Measurements from ENCODE around the gene ISM2.

ISM2 gene

DNA sequence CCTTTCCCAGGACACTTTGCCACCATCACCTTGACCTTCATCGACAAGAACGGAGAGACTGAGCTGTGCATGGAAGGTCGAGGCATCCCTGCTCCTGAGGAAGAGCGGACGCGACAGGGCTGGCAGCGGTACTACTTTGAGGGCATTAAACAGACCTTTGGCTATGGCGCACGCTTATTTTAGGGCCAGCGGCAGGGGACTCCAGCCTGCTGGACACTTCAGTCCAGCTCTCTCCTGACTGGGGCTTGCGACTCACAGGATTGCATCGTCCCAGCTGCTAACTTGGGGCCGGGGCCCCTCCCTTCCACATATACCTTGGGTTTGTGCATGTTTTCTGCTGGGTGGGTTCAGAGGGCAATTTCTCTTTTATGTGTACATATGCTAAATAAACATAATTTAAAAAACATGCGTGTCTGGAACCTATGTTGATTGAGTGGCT is 29.5 kb downstream of the ISM2 start:
- Histone ChIP-seq H3K27me3 (ENCODE audit: insufficient read depth, poor library complexity, severe bottlenecking) (no peaks in the 10 kb centered on the region), H3K4me3 (replicated peaks; ENCODE audit: insufficient read depth, low read length) (no peak overlapping the region), H3K27ac (replicated peaks) (no peak overlapping the region)
- no peak for DNase-seq (ENCODE audit: low read depth in 1 of 2, low spot score in 1 of 2)
- TF ChIP-seq, protein P1, sequence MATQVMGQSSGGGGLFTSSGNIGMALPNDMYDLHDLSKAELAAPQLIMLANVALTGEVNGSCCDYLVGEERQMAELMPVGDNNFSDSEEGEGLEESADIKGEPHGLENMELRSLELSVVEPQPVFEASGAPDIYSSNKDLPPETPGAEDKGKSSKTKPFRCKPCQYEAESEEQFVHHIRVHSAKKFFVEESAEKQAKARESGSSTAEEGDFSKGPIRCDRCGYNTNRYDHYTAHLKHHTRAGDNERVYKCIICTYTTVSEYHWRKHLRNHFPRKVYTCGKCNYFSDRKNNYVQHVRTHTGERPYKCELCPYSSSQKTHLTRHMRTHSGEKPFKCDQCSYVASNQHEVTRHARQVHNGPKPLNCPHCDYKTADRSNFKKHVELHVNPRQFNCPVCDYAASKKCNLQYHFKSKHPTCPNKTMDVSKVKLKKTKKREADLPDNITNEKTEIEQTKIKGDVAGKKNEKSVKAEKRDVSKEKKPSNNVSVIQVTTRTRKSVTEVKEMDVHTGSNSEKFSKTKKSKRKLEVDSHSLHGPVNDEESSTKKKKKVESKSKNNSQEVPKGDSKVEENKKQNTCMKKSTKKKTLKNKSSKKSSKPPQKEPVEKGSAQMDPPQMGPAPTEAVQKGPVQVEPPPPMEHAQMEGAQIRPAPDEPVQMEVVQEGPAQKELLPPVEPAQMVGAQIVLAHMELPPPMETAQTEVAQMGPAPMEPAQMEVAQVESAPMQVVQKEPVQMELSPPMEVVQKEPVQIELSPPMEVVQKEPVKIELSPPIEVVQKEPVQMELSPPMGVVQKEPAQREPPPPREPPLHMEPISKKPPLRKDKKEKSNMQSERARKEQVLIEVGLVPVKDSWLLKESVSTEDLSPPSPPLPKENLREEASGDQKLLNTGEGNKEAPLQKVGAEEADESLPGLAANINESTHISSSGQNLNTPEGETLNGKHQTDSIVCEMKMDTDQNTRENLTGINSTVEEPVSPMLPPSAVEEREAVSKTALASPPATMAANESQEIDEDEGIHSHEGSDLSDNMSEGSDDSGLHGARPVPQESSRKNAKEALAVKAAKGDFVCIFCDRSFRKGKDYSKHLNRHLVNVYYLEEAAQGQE (IDR thresholded peaks at IDR 0.05; ENCODE audit: insufficient replicate concordance, low read depth) = no peak
- TF ChIP-seq, protein P2, sequence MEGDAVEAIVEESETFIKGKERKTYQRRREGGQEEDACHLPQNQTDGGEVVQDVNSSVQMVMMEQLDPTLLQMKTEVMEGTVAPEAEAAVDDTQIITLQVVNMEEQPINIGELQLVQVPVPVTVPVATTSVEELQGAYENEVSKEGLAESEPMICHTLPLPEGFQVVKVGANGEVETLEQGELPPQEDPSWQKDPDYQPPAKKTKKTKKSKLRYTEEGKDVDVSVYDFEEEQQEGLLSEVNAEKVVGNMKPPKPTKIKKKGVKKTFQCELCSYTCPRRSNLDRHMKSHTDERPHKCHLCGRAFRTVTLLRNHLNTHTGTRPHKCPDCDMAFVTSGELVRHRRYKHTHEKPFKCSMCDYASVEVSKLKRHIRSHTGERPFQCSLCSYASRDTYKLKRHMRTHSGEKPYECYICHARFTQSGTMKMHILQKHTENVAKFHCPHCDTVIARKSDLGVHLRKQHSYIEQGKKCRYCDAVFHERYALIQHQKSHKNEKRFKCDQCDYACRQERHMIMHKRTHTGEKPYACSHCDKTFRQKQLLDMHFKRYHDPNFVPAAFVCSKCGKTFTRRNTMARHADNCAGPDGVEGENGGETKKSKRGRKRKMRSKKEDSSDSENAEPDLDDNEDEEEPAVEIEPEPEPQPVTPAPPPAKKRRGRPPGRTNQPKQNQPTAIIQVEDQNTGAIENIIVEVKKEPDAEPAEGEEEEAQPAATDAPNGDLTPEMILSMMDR (IDR thresholded peaks at IDR 0.05; ENCODE audit: insufficient read depth, low read length) = no peak
- TF ChIP-seq SPI1 (IDR thresholded peaks at IDR 0.05; ENCODE audit: borderline replicate concordance, low read depth) (no peak), GABPA (IDR thresholded peaks at IDR 0.05; ENCODE audit: low read depth) (no peak), POLR2AphosphoS5 (IDR thresholded peaks at IDR 0.05; ENCODE audit: low read depth) (no peak)

DNA sequence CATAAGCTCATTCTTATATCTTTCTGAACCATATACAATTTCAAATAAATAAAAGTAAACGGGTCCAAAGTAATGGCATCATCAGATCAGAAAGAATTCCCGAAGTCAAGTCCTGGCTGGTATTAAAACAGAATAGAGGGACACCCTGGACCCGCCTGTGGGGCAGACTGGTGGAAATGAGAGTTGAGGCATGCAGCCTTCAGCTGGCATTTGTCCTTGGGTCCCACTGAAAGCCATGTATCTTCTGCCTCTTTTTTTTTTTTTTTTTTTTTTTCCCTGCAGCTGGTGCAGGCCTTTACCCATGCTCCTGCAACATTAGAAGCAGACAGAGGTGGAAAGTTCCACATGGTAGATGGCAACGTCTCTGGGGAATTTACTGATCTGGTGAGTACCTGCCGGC is 30.8 kb downstream of the ISM2 start:
- Histone ChIP-seq H3K27me3 (ENCODE audit: insufficient read depth, poor library complexity, severe bottlenecking) (no peaks in the 10 kb centered on the region), H3K27ac (replicated peaks) (no peak overlapping the region), H3K4me3 (replicated peaks; ENCODE audit: insufficient read depth, low read length) (no peak overlapping the region)
- TF ChIP-seq POLR2AphosphoS5 (IDR thresholded peaks at IDR 0.05; ENCODE audit: low read depth) = no peak
- no peak for DNase-seq (ENCODE audit: low read depth in 1 of 2, low spot score in 1 of 2)

DNA sequence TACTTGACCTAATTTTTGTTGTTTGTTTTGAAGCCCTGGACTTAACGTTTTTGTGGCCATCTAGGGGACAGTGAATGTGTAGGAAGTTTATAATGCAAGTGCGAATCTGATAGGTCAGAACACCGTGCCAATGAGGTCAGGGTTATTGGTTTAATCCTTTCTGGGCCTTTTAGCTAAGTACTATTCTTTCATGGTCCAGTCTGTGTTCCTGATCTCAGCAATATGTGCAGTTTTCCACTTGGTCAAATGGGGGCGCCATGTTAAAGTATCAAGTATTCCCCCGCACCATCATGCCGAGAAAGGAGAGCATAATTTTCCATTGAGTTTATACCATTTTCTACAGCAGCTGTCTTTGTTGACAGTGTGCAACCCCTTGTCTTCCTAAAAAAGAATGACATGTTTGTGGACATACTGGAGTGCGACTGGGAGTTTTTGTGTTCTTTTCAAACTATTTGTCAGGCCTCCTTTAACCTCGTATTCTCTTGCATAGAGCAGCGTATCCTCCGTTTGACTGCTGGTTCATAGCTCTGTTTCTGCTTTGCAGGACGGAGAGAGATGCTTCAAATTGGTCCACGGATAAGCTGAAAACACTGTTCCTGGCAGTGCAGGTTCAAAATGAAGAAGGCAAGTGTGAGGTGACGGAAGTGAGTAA is 39.4 kb downstream of the ISM2 start:
- peak; percentile 17 to 52 for DNase-seq (ENCODE audit: low read depth in 1 of 2, low spot score in 1 of 2)
- Histone ChIP-seq H3K4me3 (replicated peaks; ENCODE audit: insufficient read depth, low read length) (peak overlapping the region; percentile 90), H3K27me3 (ENCODE audit: insufficient read depth, poor library complexity, severe bottlenecking) (no peaks in the 10 kb centered on the region), H3K27ac (replicated peaks) (peak overlapping the region; percentile 96)
- no peak for TF ChIP-seq POLR2AphosphoS5 (IDR thresholded peaks at IDR 0.05; ENCODE audit: low read depth)
- TF ChIP-seq SPI1 (IDR thresholded peaks at IDR 0.05; ENCODE audit: borderline replicate concordance, low read depth) = no peak
- TF ChIP-seq, protein P2 (IDR thresholded peaks at IDR 0.05; ENCODE audit: insufficient read depth, low read length) = peak; percentile 15

DNA sequence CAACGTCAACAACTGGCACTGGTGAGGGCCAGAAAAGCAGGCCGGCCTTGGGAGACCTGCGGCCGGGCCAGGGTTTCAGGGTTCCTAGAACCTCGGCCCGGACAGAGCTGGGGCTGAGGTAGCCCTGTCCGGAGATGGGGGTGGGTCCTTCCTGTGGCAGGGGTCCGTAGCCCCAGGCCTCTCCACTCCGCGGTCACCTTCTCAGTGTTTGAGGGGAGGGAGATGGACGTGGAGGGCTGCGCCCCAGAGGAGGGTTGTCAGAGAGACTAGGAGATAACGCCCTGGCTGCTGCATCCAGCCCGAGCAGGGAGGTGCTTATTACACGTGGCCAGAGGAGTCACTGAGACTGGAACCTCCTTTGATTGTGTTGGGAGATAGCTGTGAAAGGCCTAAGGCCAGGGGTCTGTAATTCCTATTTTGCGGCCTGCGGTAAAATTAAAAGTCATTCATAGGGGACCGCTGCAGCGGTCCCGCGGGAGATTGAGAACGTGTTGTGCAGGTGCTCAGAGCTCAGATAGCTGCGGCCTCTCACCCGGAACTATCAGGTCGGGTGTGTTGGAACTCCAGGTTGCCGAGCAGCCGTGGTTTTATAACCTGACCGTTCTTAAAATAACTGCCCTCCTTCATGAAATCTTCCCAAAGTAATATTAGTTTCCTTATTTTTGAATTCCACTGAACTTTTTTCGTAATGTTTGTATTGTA is 40.2 kb downstream of the ISM2 start:
- TF ChIP-seq, protein P2 (IDR thresholded peaks at IDR 0.05; ENCODE audit: insufficient read depth, low read length) = no peak
- TF ChIP-seq POLR2AphosphoS5 (IDR thresholded peaks at IDR 0.05; ENCODE audit: low read depth) (no peak), GABPA (IDR thresholded peaks at IDR 0.05; ENCODE audit: low read depth) (no peak), SPI1 (IDR thresholded peaks at IDR 0.05; ENCODE audit: borderline replicate concordance, low read depth) (no peak)
- TF ChIP-seq, protein P1 (IDR thresholded peaks at IDR 0.05; ENCODE audit: insufficient replicate concordance, low read depth) = no peak
- Histone ChIP-seq H3K27ac (replicated peaks) (peak overlapping the region; percentile 96), H3K4me3 (replicated peaks; ENCODE audit: insufficient read depth, low read length) (peak overlapping the region; percentile 90), H3K27me3 (ENCODE audit: insufficient read depth, poor library complexity, severe bottlenecking) (no peaks in the 10 kb centered on the region)
- DNase-seq (ENCODE audit: low read depth in 1 of 2, low spot score in 1 of 2) = peak in 1 of 2 experiments; percentile 19

Measured in HL-60 (cell line).